ENCODE data around the gene OTOP3. TPM values are rescaled to one million over a fixed set of nuclear protein-coding genes. Genes with fewer than 3 reads are reported as not detected.

The OTOP3 gene
- total RNA-seq, 6 donors from 2014 or later: not detected

DNA sequence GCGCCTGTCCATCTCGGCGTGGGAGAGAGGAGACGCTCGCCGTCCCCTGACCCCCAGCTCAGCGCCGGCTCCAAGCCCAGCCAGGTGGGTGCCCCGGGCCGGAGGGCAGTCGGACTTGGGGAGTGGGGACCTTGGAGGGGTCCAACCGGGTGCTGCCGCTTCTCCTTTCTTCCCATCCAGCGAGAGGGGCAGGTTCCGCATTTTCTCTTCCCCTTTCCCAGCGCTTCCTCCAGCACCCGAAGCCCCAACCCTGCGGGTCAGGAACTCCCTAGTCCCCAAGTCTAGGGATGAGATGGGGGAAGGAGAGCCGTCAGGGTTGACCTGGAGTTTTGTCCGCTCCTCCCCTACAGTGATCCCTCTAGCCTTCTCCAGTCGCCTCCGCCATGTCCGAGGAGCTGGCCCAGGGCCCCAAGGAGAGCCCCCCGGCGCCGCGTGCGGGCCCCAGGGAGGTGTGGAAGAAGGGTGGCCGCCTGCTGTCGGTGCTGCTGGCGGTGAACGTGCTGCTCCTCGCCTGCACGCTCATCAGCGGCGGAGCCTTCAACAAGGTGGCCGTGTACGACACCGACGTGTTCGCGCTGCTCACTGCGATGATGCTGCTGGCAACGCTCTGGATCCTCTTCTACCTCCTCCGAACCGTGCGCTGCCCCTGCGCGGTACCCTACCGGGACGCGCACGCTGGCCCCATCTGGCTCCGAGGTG lies 11.3 kb upstream of the OTOP3 start, which contains the start of gene OTOP2:
OTOP2 (plus strand) TSS at position 24 of the 699 bp plus-strand sequence; CDS start at position 384, 360 bp downstream.
- Histone ChIP-seq H3K27me3 (peaks cover 0 to 46% (median 20%) of the 10 kb centered on the region in 4 donors), H3K4me1 (peaks cover 22 to 23% (median 22%) of the 10 kb centered on the region in 4 donors), H3K9me3 (no peaks in the 10 kb centered on the region), H3K4me3 (peak within 1 kb of the TSS in 3 of 4 donors; percentile 23 to 43 (median 40)), H3K36me3 (no peaks in the 10 kb centered on the region), H3K27ac (no peak within 1 kb of the TSS)
- peak; percentile 58 to 81 for DNase-seq
- ATAC-seq (ENCODE audit: low FRiP score in 2 of 2): peak in 1 of 2 donors; percentile 61
- WGBS, 2 donors: 3 to 4% methylated on average over 6 to 46 of the region's 54 CpGs
- TF ChIP-seq, protein P1, sequence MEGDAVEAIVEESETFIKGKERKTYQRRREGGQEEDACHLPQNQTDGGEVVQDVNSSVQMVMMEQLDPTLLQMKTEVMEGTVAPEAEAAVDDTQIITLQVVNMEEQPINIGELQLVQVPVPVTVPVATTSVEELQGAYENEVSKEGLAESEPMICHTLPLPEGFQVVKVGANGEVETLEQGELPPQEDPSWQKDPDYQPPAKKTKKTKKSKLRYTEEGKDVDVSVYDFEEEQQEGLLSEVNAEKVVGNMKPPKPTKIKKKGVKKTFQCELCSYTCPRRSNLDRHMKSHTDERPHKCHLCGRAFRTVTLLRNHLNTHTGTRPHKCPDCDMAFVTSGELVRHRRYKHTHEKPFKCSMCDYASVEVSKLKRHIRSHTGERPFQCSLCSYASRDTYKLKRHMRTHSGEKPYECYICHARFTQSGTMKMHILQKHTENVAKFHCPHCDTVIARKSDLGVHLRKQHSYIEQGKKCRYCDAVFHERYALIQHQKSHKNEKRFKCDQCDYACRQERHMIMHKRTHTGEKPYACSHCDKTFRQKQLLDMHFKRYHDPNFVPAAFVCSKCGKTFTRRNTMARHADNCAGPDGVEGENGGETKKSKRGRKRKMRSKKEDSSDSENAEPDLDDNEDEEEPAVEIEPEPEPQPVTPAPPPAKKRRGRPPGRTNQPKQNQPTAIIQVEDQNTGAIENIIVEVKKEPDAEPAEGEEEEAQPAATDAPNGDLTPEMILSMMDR (IDR thresholded peaks at IDR 0.05): no peak
- TF ChIP-seq POLR2AphosphoS5 (IDR thresholded peaks at IDR 0.05) (no peak), EP300 (IDR thresholded peaks at IDR 0.05) (no peak), POLR2A (IDR thresholded peaks at IDR 0.05) (no peak)

GRCh38 chr17:74925242-74925641 lies 10.5 kb upstream of the OTOP3 start:
- ATAC-seq (ENCODE audit: low FRiP score in 2 of 2) (no peak), DNase-seq (no peak)
- Histone ChIP-seq H3K36me3 (no peaks in the 10 kb centered on the region), H3K9me3 (no peaks in the 10 kb centered on the region), H3K27ac (no peak overlapping the region), H3K4me3 (no peak overlapping the region), H3K4me1 (peaks cover 22 to 23% (median 22%) of the 10 kb centered on the region in 4 donors), H3K27me3 (peaks cover 0 to 46% (median 17%) of the 10 kb centered on the region in 4 donors)
- TF ChIP-seq POLR2A (IDR thresholded peaks at IDR 0.05): no peak
- TF ChIP-seq, protein P1 (IDR thresholded peaks at IDR 0.05): no peak
- TF ChIP-seq EP300 (IDR thresholded peaks at IDR 0.05): no peak
- TF ChIP-seq POLR2AphosphoS5 (IDR thresholded peaks at IDR 0.05): no peak
- 53 to 67% methylated on average over 3 of the region's 3 CpGs for WGBS, 2 donors

- Histone ChIP-seq H3K27me3 (peaks cover 0 to 23% (median 6%) of the 10 kb centered on the region in 4 donors), H3K36me3 (no peaks in the 10 kb centered on the region), H3K9me3 (no peaks in the 10 kb centered on the region), H3K4me1 (peaks cover 11 to 12% (median 11%) of the 10 kb centered on the region in 4 donors), H3K4me3 (no peak overlapping the region), H3K27ac (no peak overlapping the region)
- 47 to 67% methylated on average over 4 to 6 of the region's 6 CpGs for WGBS, 2 donors
- DNase-seq (no peak), ATAC-seq (ENCODE audit: low FRiP score in 2 of 2) (no peak)
- TF ChIP-seq POLR2A (IDR thresholded peaks at IDR 0.05): no peak
- no peak for TF ChIP-seq EP300 (IDR thresholded peaks at IDR 0.05)
- TF ChIP-seq, protein P1 (IDR thresholded peaks at IDR 0.05): no peak
- TF ChIP-seq POLR2AphosphoS5 (IDR thresholded peaks at IDR 0.05): no peak
Observed at GRCh38 chr17:74928786-74929185, 6.9 kb upstream of the OTOP3 start.

GRCh38 chr17:74930535-74931036 lies 5.1 kb upstream of the OTOP3 start:
- no peak for DNase-seq
- Histone ChIP-seq H3K27ac (no peak overlapping the region), H3K4me3 (no peak overlapping the region), H3K27me3 (peaks cover 0 to 10% (median 2%) of the 10 kb centered on the region in 4 donors), H3K9me3 (no peaks in the 10 kb centered on the region), H3K36me3 (no peaks in the 10 kb centered on the region), H3K4me1 (peaks cover 0 to 4% (median 3%) of the 10 kb centered on the region in 4 donors)
- 89 to 94% methylated on average over 24 of the region's 24 CpGs for WGBS, 2 donors
- TF ChIP-seq EP300 (IDR thresholded peaks at IDR 0.05): no peak
- no peak for TF ChIP-seq POLR2AphosphoS5 (IDR thresholded peaks at IDR 0.05)
- TF ChIP-seq POLR2A (IDR thresholded peaks at IDR 0.05): no peak
- TF ChIP-seq, protein P1 (IDR thresholded peaks at IDR 0.05): no peak
- no peak for ATAC-seq (ENCODE audit: low FRiP score in 2 of 2)
